HFF-Myc (cell line): ENCODE results near the gene ARHGEF28.

Experiments used
- DNase-seq: peaks from one replicate; pipeline ENCODE4 v3.0.0-alpha.2; 2011; ENCODE audit warnings: low read depth; ENCODE audit errors: extremely low read depth
- H3K4me3 ChIP-seq: replicated peaks from 2 replicates; pipeline ENCODE4 v1.5.1; 2011; ENCODE audit warnings: low read depth, mild to moderate bottlenecking, control low read depth, low read length
- TF ChIP-seq, protein P1 (sequence below): IDR thresholded peaks from 2 replicates; pipeline ENCODE4 v1.5.1; 2012; ENCODE audit warnings: mild to moderate bottlenecking, low read depth, low read length, control low read depth; ENCODE audit errors: missing control alignments

Gene ARHGEF28

DNA sequence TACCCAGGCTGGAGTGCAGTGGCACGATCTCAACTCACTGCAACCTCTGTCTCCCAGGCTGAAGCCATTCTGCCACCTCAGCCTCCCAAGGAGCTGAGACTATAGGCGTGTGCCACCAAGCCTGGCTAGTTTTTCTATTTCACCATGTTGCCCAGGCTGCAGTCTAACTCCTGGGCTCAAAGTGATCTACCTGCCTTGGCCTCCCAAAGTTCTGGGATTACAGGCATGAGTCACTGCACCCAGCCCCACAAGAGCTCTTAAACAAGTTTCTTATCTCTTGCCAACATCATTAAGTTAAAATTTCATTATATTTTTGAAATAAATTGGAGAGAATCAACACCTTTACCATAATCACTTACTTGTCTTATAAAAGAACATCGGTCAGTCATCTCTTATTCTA, 280.3 kb downstream of the ARHGEF28 start:
- DNase-seq = no peak
- H3K4me3 ChIP-seq = no peak overlapping the region
- TF ChIP-seq, protein P1, sequence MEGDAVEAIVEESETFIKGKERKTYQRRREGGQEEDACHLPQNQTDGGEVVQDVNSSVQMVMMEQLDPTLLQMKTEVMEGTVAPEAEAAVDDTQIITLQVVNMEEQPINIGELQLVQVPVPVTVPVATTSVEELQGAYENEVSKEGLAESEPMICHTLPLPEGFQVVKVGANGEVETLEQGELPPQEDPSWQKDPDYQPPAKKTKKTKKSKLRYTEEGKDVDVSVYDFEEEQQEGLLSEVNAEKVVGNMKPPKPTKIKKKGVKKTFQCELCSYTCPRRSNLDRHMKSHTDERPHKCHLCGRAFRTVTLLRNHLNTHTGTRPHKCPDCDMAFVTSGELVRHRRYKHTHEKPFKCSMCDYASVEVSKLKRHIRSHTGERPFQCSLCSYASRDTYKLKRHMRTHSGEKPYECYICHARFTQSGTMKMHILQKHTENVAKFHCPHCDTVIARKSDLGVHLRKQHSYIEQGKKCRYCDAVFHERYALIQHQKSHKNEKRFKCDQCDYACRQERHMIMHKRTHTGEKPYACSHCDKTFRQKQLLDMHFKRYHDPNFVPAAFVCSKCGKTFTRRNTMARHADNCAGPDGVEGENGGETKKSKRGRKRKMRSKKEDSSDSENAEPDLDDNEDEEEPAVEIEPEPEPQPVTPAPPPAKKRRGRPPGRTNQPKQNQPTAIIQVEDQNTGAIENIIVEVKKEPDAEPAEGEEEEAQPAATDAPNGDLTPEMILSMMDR = no peak

- DNase-seq = no peak
- H3K4me3 ChIP-seq = no peak overlapping the region
- TF ChIP-seq, protein P1 = no peak
These were observed 281.2 kb downstream of the ARHGEF28 start for GRCh38 chr5:73907164-73907563.

DNA sequence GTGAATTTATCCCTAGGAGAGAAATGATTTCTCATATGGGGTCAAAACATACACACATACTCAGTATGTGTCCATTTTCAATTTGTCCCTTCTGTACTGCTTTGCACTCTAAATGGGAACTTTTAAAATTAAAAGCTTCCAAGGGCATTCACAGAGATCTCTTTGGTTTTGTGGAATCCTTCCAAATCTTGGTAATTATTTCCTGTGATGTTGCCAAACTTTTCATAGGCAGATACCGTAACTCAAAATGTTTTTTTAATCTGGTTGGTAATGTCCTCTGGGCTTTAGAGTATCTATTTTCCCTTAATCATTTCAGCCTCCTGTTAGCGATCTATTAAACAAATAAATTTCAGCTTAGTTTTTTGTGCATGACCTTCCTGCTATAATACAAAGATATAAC, 282.4 kb downstream of the ARHGEF28 start:
- no peak for DNase-seq
- no peak overlapping the region for H3K4me3 ChIP-seq
- TF ChIP-seq, protein P1 = no peak

- no peak overlapping the region for H3K4me3 ChIP-seq
- DNase-seq = no peak
- TF ChIP-seq, protein P1 = no peak
These were observed 282.9 kb downstream of the ARHGEF28 start for GRCh38 chr5:73908846-73909245.

DNA sequence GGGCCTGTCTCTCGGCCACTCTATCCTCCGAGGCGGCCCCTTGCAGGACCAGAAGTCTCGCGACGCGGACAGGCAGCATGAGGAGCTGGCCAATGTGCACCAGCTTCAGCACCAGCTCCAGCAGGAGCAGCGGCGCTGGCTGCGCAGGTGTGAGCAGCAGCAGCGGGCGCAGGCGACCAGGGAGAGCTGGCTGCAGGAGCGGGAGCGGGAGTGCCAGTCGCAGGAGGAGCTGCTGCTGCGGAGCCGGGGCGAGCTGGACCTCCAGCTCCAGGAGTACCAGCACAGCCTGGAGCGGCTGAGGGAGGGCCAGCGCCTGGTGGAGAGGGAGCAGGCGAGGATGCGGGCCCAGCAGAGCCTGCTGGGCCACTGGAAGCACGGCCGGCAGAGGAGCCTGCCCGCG, 283.5 kb downstream of the ARHGEF28 start:
- no peak for DNase-seq
- H3K4me3 ChIP-seq = no peak overlapping the region
- TF ChIP-seq, protein P1 = no peak

GRCh38 chr5:73911761-73912393, 285.9 kb downstream of the ARHGEF28 start:
- TF ChIP-seq, protein P1 = no peak
- H3K4me3 ChIP-seq = no peak overlapping the region
- no peak for DNase-seq

GRCh38 chr5:73912821-73913271, 286.9 kb downstream of the ARHGEF28 start:
- TF ChIP-seq, protein P1 = no peak
- DNase-seq = no peak
- H3K4me3 ChIP-seq = no peak overlapping the region
